Ovary (tissue), 9 donors: Measurements from ENCODE around the gene NME2. TPM values are rescaled to one million over a fixed set of nuclear protein-coding genes. Genes with fewer than 3 reads are reported as not detected.
"Not testable (repeated sequence)": the region's sequence is repeated elsewhere in the genome, so short reads cannot be mapped to it uniquely, and the experiment has no call there.

Experiments
- DNase-seq, 5 donors: peaks; one replicate each; pipeline ENCODE4 v3.0.0-alpha.2; 2019 to 2020
- H3K27ac ChIP-seq, 2 donors: fragments of 200-600 bp; one replicate each; pipeline versions ENCODE4 v1.5.1 to v1.8.0; 2019 to 2022
- H3K27me3 ChIP-seq: fragments of 200-600 bp; one replicate; pipeline ENCODE4 v1.8.0; 2022
- H3K36me3 ChIP-seq: fragments of 200-600 bp; sonication (generic); one replicate; pipeline ENCODE4 v1.5.1; 2019
- H3K4me1 ChIP-seq: one replicate; pipeline ENCODE4 v1.8.1; 2013; ENCODE audit warnings: mild to moderate bottlenecking, moderate library complexity; ENCODE audit not compliant: insufficient read depth
- H3K4me3 ChIP-seq: fragments of 200-600 bp; sonication (generic); one replicate; pipeline ENCODE4 v1.5.1; 2017
- H3K9me3 ChIP-seq, 2 donors: fragments of 200-600 bp in 1 of 2; sonication (generic) in 1 of 2; one replicate each; pipeline versions ENCODE4 v1.5.1 to v1.8.1; 2013 to 2019; ENCODE audit warnings: mild to moderate bottlenecking in 1 of 2, moderate library complexity in 1 of 2
- CTCF ChIP-seq, 3 donors: fragments of 450-650 bp in 2 of 3; fragments of 200-600 bp in 1 of 3; IDR thresholded peaks; one replicate each; pipeline versions ENCODE4 v1.5.1 to v1.8.0; 2016 to 2022; ENCODE audit warnings: antibody characterized with exemption in 3 of 3, mild to moderate bottlenecking in 1 of 3
- EP300 ChIP-seq: sonication (generic); formaldehyde crosslinking; IDR thresholded peaks from one replicate; pipeline ENCODE4 v1.6.1; 2017; ENCODE audit warnings: antibody characterized with exemption
- POLR2A ChIP-seq: fragments of 450-650 bp; IDR thresholded peaks from one replicate; pipeline ENCODE4 v1.6.1; 2017; ENCODE audit warnings: antibody characterized with exemption, mild to moderate bottlenecking, moderate library complexity
- WGBS, 3 donors: extraction: QIAGEN DNeasy Blood & Tissue Kit in 1 of 3; methylation state at CpG; one replicate each; pipeline versions ENCODE4 v1.1.5 to v1.1.7; 2013 to 2017; 5-methylcytosine and 5-hydroxymethylcytosine counted together
- intact Hi-C, 4 donors: fragments of 100-400 bp; cut with DNase I; formaldehyde crosslinking; loops; one replicate each; pipeline versions ENCODE4 v1.11.0 to v1.15.1; 2022 to 2023
- polyA plus RNA-seq, 2 donors: library from polyadenylated mRNA; stranded (reverse); fragments of 200-250 nt in 1 of 2; fragments of 350-450 nt in 1 of 2; fragmentation: Illumina TruSeq in 1 of 2; extraction: RNeasy Lipid Tissue Mini Kit (QIAGEN cat#74804) in 1 of 2; gene quantifications; one replicate each; pipeline ENCODE4 v1.2.3, GENCODE V29; 2013 to 2014
- total RNA-seq, 7 donors: library from RNA; depleted of rRNA in 2 of 7; stranded (reverse); fragments of >200 nt in 2 of 7; fragmentation: NEBNext Ultra II Directional in 3 of 7; extraction: Animal tissue kit (Norgen Biotek cat#: 25700) in 3 of 7; gene quantifications; one replicate each; pipeline versions ENCODE4 v1.1.0 to v1.2.4, GENCODE V29; 2016 to 2023
- donor health status: DM: no; HTN: no; CAD: no; lungs with moderate emphysema.
- donor health status: DM: no; HTN: no; CAD: no.
- donor health status: Bipolar disorder and iron deficiency.
- donor health status: DM: yes; HTN: yes; CAD: no.
- donor health status: DM: no; HTN: no; CAD: no.
- donor health status: DM: yes; HTN: yes; CAD: no.

NME2 gene
- total and polyA plus RNA-seq, 9 donors = 376 to 717 (median 502) TPM

- TF ChIP-seq EP300 = no peak
- TF ChIP-seq POLR2A = no peak
- no peak for TF ChIP-seq CTCF (IDR thresholded peaks at IDR 0.05)
- H3K27me3 ChIP-seq = no peaks in the 10 kb centered on the region
- no peak for DNase-seq
- 78 to 84% (median 79%) methylated on average over 2 of the region's 2 CpGs for WGBS, 3 donors
- no peak overlapping the region for H3K27ac ChIP-seq
- H3K4me3 ChIP-seq = no peak overlapping the region
- no peaks in the 10 kb centered on the region for H3K36me3 ChIP-seq
- no peaks in the 10 kb centered on the region for H3K9me3 ChIP-seq
- intact Hi-C loops = no loop called here
- peaks cover 4% of the 10 kb centered on the region for H3K4me1 ChIP-seq
These were observed 4.5 kb downstream of the NME2 start for GRCh38 chr17:51170736-51171135.

- H3K4me3 ChIP-seq, H3K9me3 ChIP-seq, intact Hi-C loops, H3K27ac ChIP-seq, H3K4me1 ChIP-seq, DNase-seq, H3K27me3 ChIP-seq, H3K36me3 ChIP-seq: not testable (repeated sequence)
- 86 to 93% (median 89%) methylated on average over 9 of the region's 9 CpGs for WGBS, 3 donors
These were observed 5.8 kb downstream of the NME2 start for GRCh38 chr17:51172030-51172429.

GRCh38 chr17:51180486-51180885 is 14.3 kb downstream of the NME2 start:
- Histone ChIP-seq H3K9me3 (no peaks in the 10 kb centered on the region), H3K4me1 (peaks cover 3% of the 10 kb centered on the region), H3K4me3 (no peak overlapping the region), H3K27me3 (no peaks in the 10 kb centered on the region), H3K27ac (no peak overlapping the region), H3K36me3 (no peaks in the 10 kb centered on the region)
- WGBS, 3 donors = 54 to 67% (median 54%) methylated on average over 5 of the region's 5 CpGs
- TF ChIP-seq POLR2A (no peak), CTCF (IDR thresholded peaks at IDR 0.05) (no peak), EP300 (no peak)
- intact Hi-C loops = loop anchor here in 1 of 4 donors (10.0 kb wide), 1 partner anchor 64 kb away; no protein-coding TSS in a partner anchor
- DNase-seq = no peak

GRCh38 chr17:51184124-51184523 is 17.9 kb downstream of the NME2 start:
- H3K36me3 ChIP-seq = no peaks in the 10 kb centered on the region
- no peaks in the 10 kb centered on the region for H3K27me3 ChIP-seq
- no peak overlapping the region for H3K4me3 ChIP-seq
- 53 to 58% (median 57%) methylated on average over 1 of the region's 1 CpG for WGBS, 3 donors
- H3K4me1 ChIP-seq = peaks cover 2% of the 10 kb centered on the region
- H3K9me3 ChIP-seq = no peaks in the 10 kb centered on the region
- no peak overlapping the region for H3K27ac ChIP-seq
- no peak for DNase-seq
- intact Hi-C loops = loop anchor here in 1 of 4 donors (10.0 kb wide), 1 partner anchor 61 kb away; no protein-coding TSS in a partner anchor
- TF ChIP-seq POLR2A (no peak), EP300 (no peak), CTCF (IDR thresholded peaks at IDR 0.05) (no peak)

- DNase-seq = no peak
- WGBS, 3 donors = 53 to 77% (median 74%) methylated on average over 8 of the region's 8 CpGs
- Histone ChIP-seq H3K4me3 (no peak overlapping the region), H3K36me3 (no peaks in the 10 kb centered on the region), H3K27me3 (no peaks in the 10 kb centered on the region), H3K9me3 (no peaks in the 10 kb centered on the region), H3K27ac (no peak overlapping the region), H3K4me1 (peaks cover 5% of the 10 kb centered on the region)
- TF ChIP-seq POLR2A (no peak), EP300 (no peak), CTCF (IDR thresholded peaks at IDR 0.05) (no peak)
- intact Hi-C loops = loop anchor here in 1 of 4 donors (10.0 kb wide), 1 partner anchor 59 kb away; no protein-coding TSS in a partner anchor
These were observed 19.6 kb downstream of the NME2 start for GRCh38 chr17:51185763-51186332.
